GM21381 (cell line): Measurements from ENCODE around the gene SHISA9.
"Not testable (repeated sequence)": the region's sequence is repeated elsewhere in the genome, so short reads cannot be mapped to it uniquely, and the experiment has no call there.

Source experiments
- ATAC-seq: cut with Tn5 transposase; IDR thresholded peaks from one replicate; pipeline ENCODE4 v1.9.1; 2021; ENCODE audit warnings: mild to moderate bottlenecking, moderate library complexity; ENCODE audit not compliant: unreplicated experiment

Gene SHISA9

GRCh38 chr16:12899529-12900143 lies 1.8 kb upstream of the SHISA9 start:
- no peak for ATAC-seq

DNA sequence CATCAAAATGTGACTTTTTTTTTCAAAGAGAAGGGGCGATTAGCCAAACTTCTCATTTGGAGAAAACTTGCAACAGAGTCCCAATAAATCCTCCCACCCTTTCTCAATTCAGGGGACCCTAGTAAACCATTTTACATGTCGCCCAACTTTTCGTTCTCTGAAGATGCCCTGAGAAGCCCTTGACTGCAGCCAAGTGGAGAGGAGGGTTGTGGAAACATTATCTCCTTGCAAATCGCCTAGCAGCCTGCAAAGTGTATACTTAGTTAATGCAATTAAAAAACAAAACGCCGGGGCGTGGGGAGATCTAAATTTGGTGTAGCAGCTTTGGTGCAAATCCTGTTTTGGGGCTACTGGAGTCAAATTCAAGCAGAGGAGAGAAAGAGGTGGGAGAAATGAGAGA lies 1.2 kb upstream of the SHISA9 start:
- ATAC-seq, result no peak

DNA sequence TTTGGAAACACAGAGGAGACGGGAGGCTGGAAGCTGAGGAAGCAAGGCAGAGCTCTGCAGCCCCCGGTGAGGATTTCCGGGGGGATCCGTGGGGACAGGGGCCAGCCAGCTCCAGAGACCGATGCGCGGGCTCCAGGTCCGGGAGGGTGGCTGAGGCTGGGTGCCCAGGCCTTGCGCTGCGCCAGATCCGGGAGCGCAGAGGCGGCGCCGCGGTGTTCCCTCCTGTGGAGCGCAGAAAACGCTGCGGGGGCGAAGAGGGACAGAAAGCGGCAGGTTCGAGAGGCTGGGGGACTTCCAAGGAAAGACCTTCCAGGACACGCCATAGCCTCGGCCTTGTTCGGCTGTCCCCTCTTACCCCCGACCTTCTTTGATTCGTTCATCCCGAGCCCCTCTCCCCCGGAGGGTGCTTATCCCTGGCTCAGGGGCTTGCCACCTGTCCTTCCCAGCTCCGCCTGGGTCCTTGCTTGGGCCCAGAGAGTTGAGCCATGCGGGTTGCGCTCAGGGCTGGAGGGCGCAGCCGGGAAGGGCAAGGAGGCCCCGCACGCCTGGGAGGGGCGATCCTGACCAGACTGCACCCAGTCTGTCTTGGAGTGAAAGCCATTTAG lies 697 bp upstream of the SHISA9 start:
- no peak for ATAC-seq

GRCh38 chr16:12901204-12901596 lies 198 bp upstream of the SHISA9 start:
- no peak for ATAC-seq

DNA sequence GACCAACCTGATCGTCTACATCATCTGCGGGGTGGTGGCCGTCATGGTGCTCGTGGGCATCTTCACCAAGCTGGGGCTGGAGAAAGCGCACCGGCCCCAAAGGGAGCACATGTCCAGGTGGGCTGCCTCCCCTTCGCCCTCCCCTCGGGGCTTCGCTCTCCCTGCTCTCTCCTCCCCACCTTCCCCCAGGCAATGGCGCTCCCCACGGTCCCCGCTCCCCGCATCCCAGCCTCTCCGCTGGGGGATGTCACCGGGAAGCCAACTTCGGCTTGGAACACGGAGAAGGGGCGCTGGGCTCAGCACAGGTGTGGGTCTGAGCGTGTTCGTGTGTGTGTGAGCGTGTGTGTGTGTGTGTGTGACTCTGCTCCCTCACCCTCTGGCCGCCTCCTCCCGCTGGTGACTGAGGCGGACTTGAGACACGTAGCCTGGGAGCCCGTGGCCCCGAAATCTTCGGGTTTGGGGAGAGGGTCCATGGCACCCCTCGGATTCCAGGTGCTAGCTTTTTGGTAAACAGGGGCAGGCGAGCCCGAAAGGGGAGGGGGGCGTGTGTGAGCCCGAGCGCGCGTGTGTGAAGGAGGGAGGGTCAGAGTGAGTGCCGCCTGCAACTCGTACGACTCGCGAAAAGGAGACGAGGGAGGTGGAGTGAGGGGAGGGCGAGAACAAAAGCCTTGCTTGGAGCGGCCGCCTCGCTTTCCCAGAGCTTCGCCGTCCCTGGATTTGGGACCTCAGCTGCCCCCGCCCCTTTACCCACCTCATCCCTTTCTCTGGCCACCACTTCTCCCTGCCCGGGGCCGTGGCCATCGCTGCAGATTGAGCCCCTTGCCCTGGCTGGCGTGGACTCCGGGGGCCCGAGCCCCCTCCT lies 1.3 kb downstream of the SHISA9 start:
- ATAC-seq, result no peak

DNA sequence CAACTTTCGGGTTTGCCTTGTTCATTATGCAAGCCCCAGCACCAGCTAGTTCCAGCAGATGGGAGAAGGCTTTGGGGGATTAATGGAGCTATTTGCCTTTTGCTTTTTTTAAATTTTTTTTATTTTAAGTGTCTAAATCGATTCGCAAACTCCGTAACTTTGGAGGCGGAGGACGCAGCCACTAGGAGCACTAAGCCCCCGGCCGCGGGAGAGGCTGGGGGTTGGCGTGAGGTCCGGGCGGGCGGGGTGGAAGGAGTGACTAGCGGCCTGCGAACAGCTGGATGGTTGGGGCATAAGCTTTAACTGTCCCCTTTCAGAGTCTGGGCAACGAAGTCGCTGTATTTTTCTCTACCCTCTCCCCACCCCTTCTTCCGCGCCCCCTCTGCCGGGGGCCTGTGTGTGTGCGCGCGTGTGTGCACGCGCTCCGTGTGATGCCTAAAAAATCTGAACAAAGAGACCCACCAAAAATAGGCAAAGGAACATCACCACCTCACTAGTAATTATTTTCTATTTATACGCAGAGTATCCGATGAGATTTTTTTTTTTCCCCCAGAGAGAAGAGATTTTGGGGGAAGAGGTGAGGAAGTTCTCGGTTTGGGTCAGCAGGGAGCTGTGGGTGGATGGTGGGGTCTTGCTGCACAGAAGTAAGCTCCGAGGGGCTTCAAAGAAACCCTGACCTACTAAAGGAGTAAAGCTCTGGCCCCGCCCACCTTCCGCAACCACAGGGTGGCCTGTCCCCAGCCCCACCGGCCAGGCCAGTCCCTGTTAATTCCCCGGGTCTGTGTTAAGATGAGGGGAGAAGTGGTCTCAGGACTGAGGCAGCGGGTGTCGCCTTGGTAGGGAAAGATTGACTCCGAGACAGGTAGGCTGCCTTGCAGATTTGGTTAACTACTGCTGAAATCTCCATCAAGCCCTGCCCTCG lies 2.3 kb downstream of the SHISA9 start:
- no peak for ATAC-seq

DNA sequence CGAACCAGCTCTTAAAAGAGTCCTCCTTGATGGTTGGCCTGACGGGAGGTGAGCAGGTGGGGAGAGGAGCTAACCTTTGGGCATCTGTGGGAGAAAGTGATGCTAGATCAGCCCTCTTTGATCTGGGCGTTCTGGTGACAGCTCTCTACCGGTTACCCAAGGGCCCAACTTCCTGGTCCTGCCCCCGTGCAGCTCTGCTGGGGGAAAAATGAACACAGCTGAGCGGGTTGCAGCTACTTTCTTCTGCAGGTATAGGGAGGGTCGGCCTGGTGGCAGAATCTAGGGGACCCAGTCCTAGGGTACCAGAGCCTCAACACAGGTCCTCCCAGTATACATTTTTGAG lies 2.9 kb downstream of the SHISA9 start:
- no peak for ATAC-seq

- ATAC-seq, result no peak
Observed at GRCh38 chr16:12906271-12906670, 4.9 kb downstream of the SHISA9 start.

- ATAC-seq, result no peak
Observed at GRCh38 chr16:12906765-12907516, 5.5 kb downstream of the SHISA9 start.

DNA sequence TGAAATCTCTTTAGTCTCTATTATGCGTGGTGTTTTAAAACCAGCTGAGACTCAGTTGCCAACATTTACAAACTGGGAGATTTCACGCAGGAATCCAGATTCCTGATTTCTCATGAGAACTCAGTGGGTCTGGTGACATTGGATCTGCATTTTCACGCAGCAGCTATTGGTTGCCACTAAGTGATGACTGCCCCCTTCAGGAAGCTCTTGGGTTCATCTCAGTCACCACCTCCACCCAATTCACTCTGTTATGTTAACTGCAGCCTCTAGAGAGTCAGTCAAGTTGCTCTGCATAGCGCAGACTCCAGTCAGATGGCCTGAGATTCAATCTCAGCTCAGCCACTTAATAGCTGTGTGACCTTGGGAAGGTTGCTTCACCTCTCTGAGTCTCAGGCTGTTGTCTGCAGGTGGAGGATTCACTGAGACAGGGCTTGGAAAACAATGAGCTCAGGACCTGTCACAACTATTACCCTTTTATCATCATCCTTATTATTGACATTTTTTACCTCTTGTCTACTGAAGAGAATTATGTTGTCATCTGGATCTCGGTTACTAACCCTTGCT lies 6.4 kb downstream of the SHISA9 start:
- ATAC-seq, result no peak

DNA sequence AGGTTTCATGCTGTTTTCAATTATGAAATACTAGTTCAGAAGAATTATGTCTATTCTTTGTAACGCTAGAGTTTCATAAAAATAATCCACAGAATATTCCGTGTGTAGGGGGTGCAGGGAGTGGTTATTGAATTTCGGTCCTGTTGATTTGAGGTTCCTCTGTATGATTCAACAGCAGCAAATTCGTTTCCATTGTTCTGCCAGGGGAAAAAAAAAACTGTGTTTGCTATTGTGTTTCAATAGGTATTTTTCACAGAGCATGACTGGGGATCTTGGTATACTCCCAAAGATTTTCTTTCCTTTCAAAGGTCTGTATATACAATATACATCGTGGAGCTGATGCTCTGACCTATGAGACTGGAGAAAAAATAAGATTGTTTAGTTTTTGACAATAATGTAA lies 15.8 kb downstream of the SHISA9 start:
- no peak for ATAC-seq

GRCh38 chr16:12917653-12918052 lies 16.3 kb downstream of the SHISA9 start:
- ATAC-seq, result no peak

GRCh38 chr16:12920739-12921138 lies 19.3 kb downstream of the SHISA9 start:
- ATAC-seq, result no peak

- ATAC-seq, result not testable (repeated sequence)
Observed at GRCh38 chr16:12923640-12924039, 22.2 kb downstream of the SHISA9 start.

- no peak for ATAC-seq
Observed at GRCh38 chr16:12925026-12925800, 23.8 kb downstream of the SHISA9 start.

GRCh38 chr16:12927591-12927990 lies 26.2 kb downstream of the SHISA9 start:
- ATAC-seq, result no peak

- ATAC-seq, result no peak
Observed at GRCh38 chr16:12930881-12931280, 29.5 kb downstream of the SHISA9 start.

GRCh38 chr16:12936391-12936790 lies 35.0 kb downstream of the SHISA9 start:
- no peak for ATAC-seq

GRCh38 chr16:12941896-12942295 lies 40.5 kb downstream of the SHISA9 start:
- no peak for ATAC-seq
